HEK293 (cell line): ENCODE data around the gene ACTRT2.

ENCODE experiments used
- CTCF ChIA-PET: fragments of 350-600 bp; formaldehyde crosslinking; extraction: SDS; loops from one replicate; lab custom pipeline; 2021; ENCODE audit warnings: antibody characterized with exemption; lab: Yijun Ruan, JAX
- POLR2A ChIA-PET: fragments of 300-600 bp; formaldehyde crosslinking; extraction: SDS; loops from one replicate; lab custom pipeline; 2020; ENCODE audit warnings: antibody characterized with exemption, inconsistent platforms; lab: Yijun Ruan, JAX
- H3K27ac ChIP-seq: fragments of 200-500 bp; sonication (Bioruptor generic); 2 replicates; pipeline ENCODE4 v1.5.1; 2014; ENCODE audit warnings: low read depth, low read length, control low read depth, inconsistent platforms; ENCODE audit errors: extremely low read depth
- H3K36me3 ChIP-seq, 2 experiments: fragments of 200-500 bp in 1 of 2; sonication (Bioruptor generic) in 1 of 2; 1 replicate in 1 of 2; 2 replicates in 1 of 2; pipeline ENCODE4 v1.5.1; 2014 to 2017; ENCODE audit warnings: inconsistent platforms in 2 of 2, low read length in 2 of 2; ENCODE audit not compliant: control insufficient read depth in 2 of 2, insufficient read depth in 1 of 2
- H3K4me1 ChIP-seq: fragments of 200-500 bp; sonication (Bioruptor generic); 2 replicates; pipeline ENCODE4 v1.5.1; 2014; ENCODE audit warnings: mild to moderate bottlenecking, low read length, inconsistent platforms; ENCODE audit not compliant: control insufficient read depth, insufficient read depth
- H3K4me3 ChIP-seq: 2 replicates; pipeline ENCODE4 v1.5.1; 2011; ENCODE audit warnings: low read depth, mild to moderate bottlenecking, control low read depth, low read length, moderate library complexity
- H3K9me3 ChIP-seq: fragments of 200-500 bp; sonication (Bioruptor generic); 2 replicates; pipeline ENCODE4 v1.5.1; 2014; ENCODE audit warnings: low read depth, low read length, inconsistent platforms; ENCODE audit not compliant: control insufficient read depth, insufficient read depth
- KLF10 ChIP-seq: fragments of 450-650 bp; IDR thresholded peaks from 2 replicates; pipeline ENCODE4 v1.5.1; 2018; ENCODE audit warnings: missing biosample characterization, mild to moderate bottlenecking, missing genetic modification characterization
- PBX3 ChIP-seq: sonication (generic); formaldehyde crosslinking; IDR thresholded peaks from 2 replicates; pipeline ENCODE4 v1.8.1; 2022; ENCODE audit warnings: mild to moderate bottlenecking, moderate library complexity, missing genetic modification reagents
- PRDM1 ChIP-seq: fragments of 450-650 bp; formaldehyde crosslinking; IDR thresholded peaks from 2 replicates; pipeline ENCODE4; 2016; ENCODE audit warnings: missing biosample characterization, missing genetic modification characterization
- PRDM4 ChIP-seq: fragments of 450-650 bp; formaldehyde crosslinking; IDR thresholded peaks from 2 replicates; pipeline ENCODE4 v1.5.1; 2017; ENCODE audit warnings: missing biosample characterization, missing genetic modification characterization
- ZNF23 ChIP-seq: fragments of 450-650 bp; formaldehyde crosslinking; IDR thresholded peaks from 2 replicates; pipeline ENCODE4 v1.5.1; 2016; ENCODE audit warnings: missing biosample characterization, missing genetic modification characterization, borderline replicate concordance
- ZNF404 ChIP-seq: fragments of 450-650 bp; formaldehyde crosslinking; IDR thresholded peaks from 2 replicates; pipeline ENCODE4 v1.5.1; 2017; ENCODE audit warnings: missing biosample characterization, missing genetic modification characterization
- ZNF416 ChIP-seq: fragments of 450-650 bp; formaldehyde crosslinking; IDR thresholded peaks from 2 replicates; pipeline ENCODE4 v1.5.1; 2016; ENCODE audit warnings: missing biosample characterization, missing genetic modification characterization
- ZNF449 ChIP-seq: fragments of 450-650 bp; formaldehyde crosslinking; IDR thresholded peaks from 2 replicates; pipeline ENCODE4 v1.5.1; 2017; ENCODE audit warnings: missing biosample characterization, mild to moderate bottlenecking, missing genetic modification characterization, moderate library complexity
- ZNF521 ChIP-seq: fragments of 450-650 bp; formaldehyde crosslinking; IDR thresholded peaks from 2 replicates; pipeline ENCODE4 v1.5.1; 2017; ENCODE audit warnings: missing biosample characterization, mild to moderate bottlenecking, missing genetic modification characterization
- ZNF624 ChIP-seq: fragments of 450-650 bp; formaldehyde crosslinking; IDR thresholded peaks from 2 replicates; pipeline ENCODE4 v1.5.1; 2017; ENCODE audit warnings: missing biosample characterization, missing genetic modification characterization
- ZNF677 ChIP-seq: fragments of 450-650 bp; IDR thresholded peaks from 2 replicates; pipeline ENCODE4 v1.5.0; 2018; ENCODE audit warnings: missing biosample characterization, mild to moderate bottlenecking, missing genetic modification characterization, moderate library complexity
- TF ChIP-seq, protein P1 (sequence below): fragments of 450-650 bp; formaldehyde crosslinking; conservative IDR thresholded peaks from 2 replicates; pipeline ENCODE4 v1.5.1; 2016; ENCODE audit warnings: low read depth, missing biosample characterization, missing genetic modification characterization
- TF ChIP-seq, protein P2 (sequence below): fragments of 450-650 bp; formaldehyde crosslinking; conservative IDR thresholded peaks from 2 replicates; pipeline ENCODE4 v1.5.1; 2016; ENCODE audit warnings: low read depth, missing biosample characterization, missing genetic modification characterization
- TF ChIP-seq, protein P3 (sequence below): fragments of 450-650 bp; formaldehyde crosslinking; IDR thresholded peaks from 2 replicates; pipeline ENCODE4 v1.5.1; 2016; ENCODE audit warnings: missing biosample characterization, missing genetic modification characterization

The ACTRT2 gene

DNA sequence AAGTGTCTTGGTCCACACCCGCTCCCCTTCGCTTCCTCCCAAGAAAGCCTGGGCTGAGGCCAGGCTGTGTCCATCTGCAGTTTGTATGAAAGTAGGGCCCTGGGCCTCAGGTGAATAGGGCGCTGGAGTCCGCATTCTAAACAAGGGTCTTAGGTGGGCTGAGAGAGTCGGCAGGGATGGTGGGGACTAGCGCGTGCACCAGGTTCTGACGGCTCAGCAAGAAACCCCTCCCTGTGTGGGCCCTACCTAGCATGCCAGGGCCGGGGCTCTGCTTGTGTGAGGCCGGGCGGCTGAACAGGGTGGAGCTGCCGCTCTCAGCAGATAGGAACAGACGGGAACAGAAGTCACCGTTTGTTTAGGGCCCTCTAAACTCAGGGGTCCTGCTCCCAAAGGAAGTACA lies 1.7 kb downstream of the ACTRT2 start:
- Histone ChIP-seq H3K27ac (no peak overlapping the region), H3K9me3 (no peaks in the 10 kb centered on the region), H3K36me3 (no peaks in the 10 kb centered on the region), H3K4me1 (no peaks in the 10 kb centered on the region), H3K4me3 (no peak overlapping the region)
- ChIA-PET POLR2A (no interaction called here), CTCF (interaction anchor here (1.4 kb wide), 1 partner anchor 10 kb away, joined by 5 read pairs; no protein-coding TSS in a partner anchor)
- TF ChIP-seq ZNF449 (tag by site-specific recombination) (no peak), ZNF624 (tag by site-specific recombination) (no peak), PRDM1 (tag by site-specific recombination) (no peak), ZNF521 (tag by site-specific recombination) (no peak), ZNF23 (tag by site-specific recombination) (no peak), ZNF416 (tag by site-specific recombination) (no peak)
- TF ChIP-seq, protein P1, sequence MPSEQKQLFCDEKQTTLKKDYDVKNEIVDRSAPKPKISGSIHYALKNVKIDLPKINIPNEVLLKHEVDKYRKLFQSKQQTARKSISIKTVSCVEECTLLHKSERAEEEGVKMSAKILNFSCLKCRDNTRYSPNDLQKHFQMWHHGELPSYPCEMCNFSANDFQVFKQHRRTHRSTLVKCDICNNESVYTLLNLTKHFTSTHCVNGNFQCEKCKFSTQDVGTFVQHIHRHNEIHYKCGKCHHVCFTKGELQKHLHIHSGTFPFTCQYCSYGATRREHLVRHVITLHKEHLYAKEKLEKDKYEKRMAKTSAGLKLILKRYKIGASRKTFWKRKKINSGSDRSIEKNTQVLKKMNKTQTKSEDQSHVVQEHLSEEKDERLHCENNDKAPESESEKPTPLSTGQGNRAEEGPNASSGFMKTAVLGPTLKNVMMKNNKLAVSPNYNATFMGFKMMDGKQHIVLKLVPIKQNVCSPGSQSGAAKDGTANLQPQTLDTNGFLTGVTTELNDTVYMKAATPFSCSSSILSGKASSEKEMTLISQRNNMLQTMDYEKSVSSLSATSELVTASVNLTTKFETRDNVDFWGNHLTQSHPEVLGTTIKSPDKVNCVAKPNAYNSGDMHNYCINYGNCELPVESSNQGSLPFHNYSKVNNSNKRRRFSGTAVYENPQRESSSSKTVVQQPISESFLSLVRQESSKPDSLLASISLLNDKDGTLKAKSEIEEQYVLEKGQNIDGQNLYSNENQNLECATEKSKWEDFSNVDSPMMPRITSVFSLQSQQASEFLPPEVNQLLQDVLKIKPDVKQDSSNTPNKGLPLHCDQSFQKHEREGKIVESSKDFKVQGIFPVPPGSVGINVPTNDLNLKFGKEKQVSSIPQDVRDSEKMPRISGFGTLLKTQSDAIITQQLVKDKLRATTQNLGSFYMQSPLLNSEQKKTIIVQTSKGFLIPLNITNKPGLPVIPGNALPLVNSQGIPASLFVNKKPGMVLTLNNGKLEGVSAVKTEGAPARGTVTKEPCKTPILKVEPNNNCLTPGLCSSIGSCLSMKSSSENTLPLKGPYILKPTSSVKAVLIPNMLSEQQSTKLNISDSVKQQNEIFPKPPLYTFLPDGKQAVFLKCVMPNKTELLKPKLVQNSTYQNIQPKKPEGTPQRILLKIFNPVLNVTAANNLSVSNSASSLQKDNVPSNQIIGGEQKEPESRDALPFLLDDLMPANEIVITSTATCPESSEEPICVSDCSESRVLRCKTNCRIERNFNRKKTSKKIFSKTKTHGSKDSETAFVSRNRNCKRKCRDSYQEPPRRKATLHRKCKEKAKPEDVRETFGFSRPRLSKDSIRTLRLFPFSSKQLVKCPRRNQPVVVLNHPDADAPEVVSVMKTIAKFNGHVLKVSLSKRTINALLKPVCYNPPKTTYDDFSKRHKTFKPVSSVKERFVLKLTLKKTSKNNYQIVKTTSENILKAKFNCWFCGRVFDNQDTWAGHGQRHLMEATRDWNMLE, result no peak

DNA sequence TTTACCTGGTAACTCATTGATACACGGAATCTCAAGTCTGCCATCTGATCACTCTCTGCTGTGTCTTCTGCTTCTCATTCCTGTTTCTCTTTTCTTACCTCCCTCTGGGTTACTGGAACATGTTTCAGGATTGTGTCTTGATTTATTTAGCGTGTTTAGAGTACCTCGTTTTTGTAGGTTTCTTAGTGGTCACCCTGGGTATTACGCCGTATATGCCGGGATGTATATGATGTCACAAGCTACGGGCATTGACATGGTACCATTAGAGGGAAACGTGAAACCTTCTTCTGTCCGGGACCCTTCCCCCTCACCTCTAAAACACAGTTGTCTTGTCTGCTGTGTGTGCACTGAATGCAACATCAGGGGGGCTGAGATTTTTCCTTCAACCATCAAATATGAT lies 2.8 kb downstream of the ACTRT2 start:
- POLR2A ChIA-PET, result no interaction called here

More for the DNA sequence above, 2.8 kb downstream of the ACTRT2 start:
- Histone ChIP-seq H3K27ac (no peak overlapping the region), H3K36me3 (no peaks in the 10 kb centered on the region), H3K4me3 (no peak overlapping the region), H3K9me3 (no peaks in the 10 kb centered on the region), H3K4me1 (no peaks in the 10 kb centered on the region)
- CTCF ChIA-PET, result interaction anchor here (0.5 to 2.3 kb wide), 6 partner anchors 11 to 430 kb away, joined by 3 to 10 read pairs (median 4); no protein-coding TSS in a partner anchor
- TF ChIP-seq PBX3 (CRISPR knock-in tag), result no peak
- TF ChIP-seq ZNF677 (tag by site-specific recombination), result no peak
- no peak for TF ChIP-seq KLF10
- no peak for TF ChIP-seq ZNF404 (tag by site-specific recombination)
- TF ChIP-seq, protein P2, sequence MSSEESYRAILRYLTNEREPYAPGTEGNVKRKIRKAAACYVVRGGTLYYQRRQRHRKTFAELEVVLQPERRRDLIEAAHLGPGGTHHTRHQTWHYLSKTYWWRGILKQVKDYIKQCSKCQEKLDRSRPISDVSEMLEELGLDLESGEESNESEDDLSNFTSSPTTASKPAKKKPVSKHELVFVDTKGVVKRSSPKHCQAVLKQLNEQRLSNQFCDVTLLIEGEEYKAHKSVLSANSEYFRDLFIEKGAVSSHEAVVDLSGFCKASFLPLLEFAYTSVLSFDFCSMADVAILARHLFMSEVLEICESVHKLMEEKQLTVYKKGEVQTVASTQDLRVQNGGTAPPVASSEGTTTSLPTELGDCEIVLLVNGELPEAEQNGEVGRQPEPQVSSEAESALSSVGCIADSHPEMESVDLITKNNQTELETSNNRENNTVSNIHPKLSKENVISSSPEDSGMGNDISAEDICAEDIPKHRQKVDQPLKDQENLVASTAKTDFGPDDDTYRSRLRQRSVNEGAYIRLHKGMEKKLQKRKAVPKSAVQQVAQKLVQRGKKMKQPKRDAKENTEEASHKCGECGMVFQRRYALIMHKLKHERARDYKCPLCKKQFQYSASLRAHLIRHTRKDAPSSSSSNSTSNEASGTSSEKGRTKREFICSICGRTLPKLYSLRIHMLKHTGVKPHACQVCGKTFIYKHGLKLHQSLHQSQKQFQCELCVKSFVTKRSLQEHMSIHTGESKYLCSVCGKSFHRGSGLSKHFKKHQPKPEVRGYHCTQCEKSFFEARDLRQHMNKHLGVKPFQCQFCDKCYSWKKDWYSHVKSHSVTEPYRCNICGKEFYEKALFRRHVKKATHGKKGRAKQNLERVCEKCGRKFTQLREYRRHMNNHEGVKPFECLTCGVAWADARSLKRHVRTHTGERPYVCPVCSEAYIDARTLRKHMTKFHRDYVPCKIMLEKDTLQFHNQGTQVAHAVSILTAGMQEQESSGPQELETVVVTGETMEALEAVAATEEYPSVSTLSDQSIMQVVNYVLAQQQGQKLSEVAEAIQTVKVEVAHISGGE (tag by site-specific recombination), result no peak
- TF ChIP-seq PRDM4, result no peak
- TF ChIP-seq, protein P3, sequence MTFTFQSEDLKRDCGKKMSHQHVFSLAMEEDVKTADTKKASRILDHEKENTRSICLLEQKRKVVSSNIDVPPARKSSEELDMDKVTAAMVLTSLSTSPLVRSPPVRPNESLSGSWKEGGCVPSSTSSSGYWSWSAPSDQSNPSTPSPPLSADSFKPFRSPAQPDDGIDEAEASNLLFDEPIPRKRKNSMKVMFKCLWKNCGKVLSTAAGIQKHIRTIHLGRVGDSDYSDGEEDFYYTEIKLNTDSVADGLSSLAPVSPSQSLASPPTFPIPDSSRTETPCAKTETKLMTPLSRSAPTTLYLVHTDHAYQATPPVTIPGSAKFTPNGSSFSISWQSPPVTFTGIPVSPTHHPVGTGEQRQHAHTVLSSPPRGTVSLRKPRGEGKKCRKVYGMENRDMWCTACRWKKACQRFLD (tag by site-specific recombination), result no peak
